Gastrocnemius medialis (tissue), 4 donors: ENCODE data around the gene AMBP. TPM values are rescaled to one million over a fixed set of nuclear protein-coding genes. Genes with fewer than 3 reads are reported as not detected.

ENCODE experiments used
- ATAC-seq, 2 donors: fragments of 150-250 bp; one replicate each; pipeline ENCODE4 v1.9.1; 2016
- DNase-seq, 2 donors: peaks; one replicate each; pipeline ENCODE4 v3.0.0-alpha.2; 2019
- H3K27ac ChIP-seq, 4 donors: fragments of 200-600 bp; sonication (generic); 1 replicate in 1 of 4; 2 replicates in 3 of 4; pipeline ENCODE4 v1.5.1; 2016 to 2018; ENCODE audit warnings: mild to moderate bottlenecking in 2 of 4, moderate library complexity in 1 of 4
- H3K27me3 ChIP-seq, 3 donors: fragments of 200-600 bp; sonication (generic) in 2 of 3; 1 replicate in 1 of 3; 2 replicates in 2 of 3; pipeline versions ENCODE4 v1.5.1 to v1.6.0; 2016 to 2019; ENCODE audit warnings: mild to moderate bottlenecking in 1 of 3, moderate library complexity in 1 of 3
- H3K36me3 ChIP-seq, 2 donors: fragments of 200-600 bp; sonication (generic) in 1 of 2; one replicate each; pipeline ENCODE4 v1.5.1; 2017 to 2018
- H3K4me1 ChIP-seq, 2 donors: fragments of 200-600 bp; sonication (generic) in 1 of 2; one replicate each; pipeline ENCODE4 v1.5.1; 2016 to 2017; ENCODE audit warnings: mild to moderate bottlenecking in 2 of 2
- H3K4me3 ChIP-seq, 4 donors: fragments of 200-600 bp; sonication (generic) in 3 of 4; 1 replicate in 1 of 4; 2 replicates in 3 of 4; pipeline ENCODE4 v1.5.1; 2016 to 2019; ENCODE audit warnings: mild to moderate bottlenecking in 2 of 4
- H3K9me3 ChIP-seq, 3 donors: fragments of 200-600 bp; sonication (generic) in 2 of 3; 1 replicate in 1 of 3; 2 replicates in 2 of 3; pipeline ENCODE4 v1.5.1; 2016 to 2019
- POLR2A ChIP-seq, 2 donors: fragments of 450-650 bp; IDR thresholded peaks; one replicate each; pipeline ENCODE4 v1.6.1; 2017; ENCODE audit warnings: antibody characterized with exemption in 2 of 2, mild to moderate bottlenecking in 2 of 2, moderate library complexity in 2 of 2
- in situ Hi-C, 4 donors: fragments of 200-750 bp; cut with MboI; loops; one replicate each; pipeline versions ENCODE4 v1.15.0 to v1.8.0; 2017; ENCODE audit warnings: low sequenced_read_pairs in 4 of 4
- intact Hi-C: fragments of 100-400 bp; cut with DNase I; formaldehyde crosslinking; loops from one replicate; pipeline ENCODE4 v1.15.1; 2023; ENCODE audit warnings: low total_unique reads
- total RNA-seq, 4 donors: library from RNA; depleted of rRNA; stranded (reverse); fragments of >200 nt; gene quantifications; one replicate each; pipeline versions ENCODE4 v1.1.0 to v1.2.3, GENCODE V29; 2016
- TF ChIP-seq, protein P1 (sequence below), 5 experiments: fragments of 450-650 bp in 3 of 5; fragments of 200-600 bp in 2 of 5; sonication (generic) in 2 of 5; IDR thresholded peaks in 4 of 5; conservative IDR thresholded peaks in 1 of 5; 1 replicate in 4 of 5; 2 replicates in 1 of 5; pipeline ENCODE4 v1.5.1; 2016 to 2019; ENCODE audit warnings: antibody characterized with exemption in 5 of 5, mild to moderate bottlenecking in 3 of 5, moderate library complexity in 3 of 5

The AMBP gene
- total RNA-seq, 4 donors from 2014 or later, result 3.2 to 7.2 TPM; not detected in 2

DNA sequence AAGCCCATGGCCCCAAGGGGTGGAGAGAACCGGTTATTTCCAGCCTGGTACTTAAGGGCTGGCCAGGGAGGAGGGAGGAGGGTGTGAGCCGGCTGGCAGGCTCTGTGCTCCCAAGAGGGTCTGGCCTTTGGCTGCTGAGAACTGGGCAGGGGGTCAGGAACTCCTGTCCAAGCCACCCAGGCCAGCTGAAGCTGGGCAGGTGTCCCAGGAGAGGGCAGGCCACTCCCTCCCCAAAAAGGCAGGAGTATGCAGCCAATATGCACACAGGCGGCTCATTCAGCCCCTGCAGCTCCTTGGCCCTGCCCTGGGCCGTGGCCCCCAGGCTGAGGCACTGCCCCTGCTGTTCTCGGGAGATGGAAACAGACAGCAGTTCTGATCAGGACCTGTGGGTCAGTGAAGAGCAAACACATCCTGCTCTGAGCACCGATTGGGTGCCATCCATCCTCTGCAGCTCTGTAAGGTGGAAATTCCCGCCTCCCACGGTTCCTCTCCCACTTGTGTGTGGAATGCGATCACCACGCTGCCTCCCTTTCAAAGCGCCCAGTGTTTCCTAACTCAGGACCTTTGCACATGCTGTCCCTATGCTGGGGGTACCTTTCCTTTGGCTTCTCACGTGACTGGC lies 38.1 kb upstream of the AMBP start:
- ATAC-seq (no peak), DNase-seq (no peak)
- Histone ChIP-seq H3K4me1 (peaks cover 0 to 6% of the 10 kb centered on the region in 2 donors), H3K9me3 (no peaks in the 10 kb centered on the region), H3K27ac (peak overlapping the region in 3 of 4 donors; percentile 31 to 58 (median 40)), H3K36me3 (no peaks in the 10 kb centered on the region), H3K4me3 (no peak overlapping the region), H3K27me3 (peaks cover 0 to 2% (median 0%) of the 10 kb centered on the region in 3 donors)
- in situ Hi-C loops, result loop anchor here in 1 of 4 donors (10.0 kb wide), 1 partner anchor 169 kb away; no protein-coding TSS in a partner anchor
- intact Hi-C loops, result no loop called here
- TF ChIP-seq, protein P1, sequence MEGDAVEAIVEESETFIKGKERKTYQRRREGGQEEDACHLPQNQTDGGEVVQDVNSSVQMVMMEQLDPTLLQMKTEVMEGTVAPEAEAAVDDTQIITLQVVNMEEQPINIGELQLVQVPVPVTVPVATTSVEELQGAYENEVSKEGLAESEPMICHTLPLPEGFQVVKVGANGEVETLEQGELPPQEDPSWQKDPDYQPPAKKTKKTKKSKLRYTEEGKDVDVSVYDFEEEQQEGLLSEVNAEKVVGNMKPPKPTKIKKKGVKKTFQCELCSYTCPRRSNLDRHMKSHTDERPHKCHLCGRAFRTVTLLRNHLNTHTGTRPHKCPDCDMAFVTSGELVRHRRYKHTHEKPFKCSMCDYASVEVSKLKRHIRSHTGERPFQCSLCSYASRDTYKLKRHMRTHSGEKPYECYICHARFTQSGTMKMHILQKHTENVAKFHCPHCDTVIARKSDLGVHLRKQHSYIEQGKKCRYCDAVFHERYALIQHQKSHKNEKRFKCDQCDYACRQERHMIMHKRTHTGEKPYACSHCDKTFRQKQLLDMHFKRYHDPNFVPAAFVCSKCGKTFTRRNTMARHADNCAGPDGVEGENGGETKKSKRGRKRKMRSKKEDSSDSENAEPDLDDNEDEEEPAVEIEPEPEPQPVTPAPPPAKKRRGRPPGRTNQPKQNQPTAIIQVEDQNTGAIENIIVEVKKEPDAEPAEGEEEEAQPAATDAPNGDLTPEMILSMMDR (IDR thresholded peaks at IDR 0.05 in 4 of 5, conservative IDR thresholded peaks at IDR 0.05 in 1 of 5), result no peak
- TF ChIP-seq POLR2A (IDR thresholded peaks at IDR 0.05), result no peak

DNA sequence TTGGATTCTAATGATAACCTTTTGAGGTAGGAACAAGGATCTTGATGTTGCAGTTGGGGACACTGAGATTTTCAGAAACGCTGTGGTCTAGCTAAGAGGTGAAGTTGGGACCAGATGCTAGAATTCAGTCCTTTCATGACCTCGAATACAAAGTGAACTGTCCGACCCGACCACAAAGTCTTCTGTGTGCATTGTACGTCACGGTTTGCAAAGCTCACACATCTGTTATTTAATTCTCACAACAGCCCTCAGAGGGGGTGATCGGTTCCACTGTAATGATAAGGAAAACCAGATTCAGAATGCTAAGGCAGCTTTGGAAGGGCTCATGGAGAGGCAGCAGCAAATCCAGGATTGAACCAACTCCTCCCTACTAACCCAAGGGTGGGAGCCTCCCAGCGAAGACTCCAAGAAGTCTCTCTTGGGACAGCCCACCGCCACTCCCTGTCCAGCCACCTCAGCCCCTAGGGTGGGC lies 37.6 kb upstream of the AMBP start:
- Histone ChIP-seq H3K27me3 (peaks cover 0 to 2% (median 0%) of the 10 kb centered on the region in 3 donors), H3K27ac (peak overlapping the region in 3 of 4 donors; percentile 31 to 58 (median 40)), H3K36me3 (no peaks in the 10 kb centered on the region), H3K4me1 (peaks cover 0 to 6% of the 10 kb centered on the region in 2 donors), H3K9me3 (no peaks in the 10 kb centered on the region), H3K4me3 (no peak overlapping the region)
- ATAC-seq (no peak), DNase-seq (no peak)
- intact Hi-C loops, result no loop called here
- in situ Hi-C loops, result loop anchor here in 1 of 4 donors (10.0 kb wide), 1 partner anchor 169 kb away; no protein-coding TSS in a partner anchor
- TF ChIP-seq, protein P1 (IDR thresholded peaks at IDR 0.05 in 4 of 5, conservative IDR thresholded peaks at IDR 0.05 in 1 of 5), result no peak
- no peak for TF ChIP-seq POLR2A (IDR thresholded peaks at IDR 0.05)

DNA sequence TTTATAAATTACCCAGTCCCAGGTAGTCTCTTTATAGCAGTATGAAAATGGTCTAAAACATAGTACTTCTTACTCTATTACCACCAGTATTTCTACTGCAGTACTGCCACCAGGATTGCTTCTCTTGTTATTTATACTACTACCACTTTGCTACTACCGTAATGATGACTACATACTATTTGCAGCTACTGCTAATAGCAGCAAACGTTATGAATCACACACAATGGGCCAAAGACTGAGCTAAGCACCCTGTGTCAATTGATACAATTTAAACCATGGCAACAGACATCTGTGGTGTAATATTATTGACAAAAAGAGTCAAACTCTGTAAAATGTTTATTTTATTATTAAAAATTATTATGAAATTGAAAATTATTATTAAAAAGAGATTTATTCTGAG lies 36.3 kb upstream of the AMBP start:
- Histone ChIP-seq H3K36me3 (no peaks in the 10 kb centered on the region), H3K9me3 (no peaks in the 10 kb centered on the region), H3K27ac (peak overlapping the region in 1 of 4 donors; percentile 69), H3K4me3 (no peak overlapping the region), H3K4me1 (peaks cover 0 to 6% of the 10 kb centered on the region in 2 donors), H3K27me3 (peaks cover 0 to 2% (median 0%) of the 10 kb centered on the region in 3 donors)
- DNase-seq, result no peak
- ATAC-seq, result no peak
- intact Hi-C loops (no loop called here), in situ Hi-C loops (loop anchor here in 1 of 4 donors (10.0 kb wide), 1 partner anchor 170 kb away; no protein-coding TSS in a partner anchor)
- no peak for TF ChIP-seq POLR2A (IDR thresholded peaks at IDR 0.05)
- TF ChIP-seq, protein P1 (IDR thresholded peaks at IDR 0.05 in 4 of 5, conservative IDR thresholded peaks at IDR 0.05 in 1 of 5), result no peak

DNA sequence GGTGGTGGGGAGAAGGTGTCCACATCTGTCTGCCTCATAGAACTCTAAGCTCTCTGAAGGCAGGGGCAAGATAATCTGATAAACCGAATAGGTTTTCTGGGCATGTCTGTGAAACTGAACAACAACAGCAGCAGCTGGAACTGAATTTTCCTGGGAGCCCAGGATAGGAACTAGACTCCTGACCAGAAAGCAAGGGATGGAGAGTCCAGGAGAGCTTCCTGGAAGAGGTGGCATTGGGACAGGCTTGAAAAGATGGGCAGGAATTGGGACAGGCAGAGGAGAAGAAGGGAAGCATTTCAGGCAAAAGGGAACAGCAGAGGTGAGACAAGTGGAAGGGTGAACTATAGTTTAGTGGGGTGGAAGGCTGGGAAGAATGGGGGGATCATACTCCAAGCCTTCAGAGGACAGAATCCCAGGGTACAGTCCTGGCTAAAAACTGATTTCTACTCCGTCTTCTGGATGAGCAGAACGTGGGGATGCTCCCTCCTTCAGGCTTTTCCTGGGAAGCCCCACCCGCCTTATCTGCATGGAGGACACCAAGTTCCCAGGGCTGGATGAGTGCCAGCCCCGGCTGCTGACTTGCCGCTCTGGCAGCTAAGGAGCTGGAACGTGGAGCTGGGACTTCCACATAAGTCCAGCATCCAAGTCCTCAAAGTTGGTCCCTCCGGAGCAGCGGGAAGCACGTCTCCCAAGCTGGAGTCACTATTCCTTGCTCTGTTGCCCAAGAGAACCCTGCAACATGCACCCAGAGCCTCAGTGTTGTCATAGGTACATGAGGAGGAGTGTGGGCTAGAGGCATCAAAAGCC lies 34.9 kb upstream of the AMBP start:
- no peaks in the 10 kb centered on the region for H3K9me3 ChIP-seq
- H3K4me1 ChIP-seq, result peaks cover 0 to 6% of the 10 kb centered on the region in 2 donors
- intact Hi-C loops (no loop called here), in situ Hi-C loops (loop anchor here in 1 of 4 donors (10.0 kb wide), 1 partner anchor 172 kb away; no protein-coding TSS in a partner anchor)
- DNase-seq (peak; percentile 76 to 82), ATAC-seq (peak; percentile 82 to 87)
- peaks cover 0 to 2% (median 0%) of the 10 kb centered on the region in 3 donors for H3K27me3 ChIP-seq
- H3K4me3 ChIP-seq, result no peak overlapping the region
- no peaks in the 10 kb centered on the region for H3K36me3 ChIP-seq
- peak overlapping the region; percentile 49 to 69 (median 58) for H3K27ac ChIP-seq
- TF ChIP-seq POLR2A (IDR thresholded peaks at IDR 0.05), result no peak
- TF ChIP-seq, protein P1 (IDR thresholded peaks at IDR 0.05 in 4 of 5, conservative IDR thresholded peaks at IDR 0.05 in 1 of 5), result no peak
